IPS-18a (cell line): ENCODE data around the gene TPRG1L.
"Not testable (repeated sequence)": the region's sequence is repeated elsewhere in the genome, so short reads cannot be mapped to it uniquely, and the experiment has no call there.

ENCODE experiments used
- H3K27ac ChIP-seq: one replicate; pipeline ENCODE4 v1.5.1; 2013; ENCODE audit warnings: low read length
- H3K27me3 ChIP-seq: one replicate; pipeline ENCODE4 v1.6.1; 2013; ENCODE audit warnings: mild to moderate bottlenecking, low read length; ENCODE audit not compliant: control insufficient read depth, insufficient read depth
- H3K36me3 ChIP-seq: one replicate; pipeline ENCODE4 v1.6.1; 2013; ENCODE audit warnings: low read depth, low read length; ENCODE audit not compliant: control insufficient read depth
- H3K4me1 ChIP-seq: one replicate; pipeline ENCODE4 v1.6.1; 2013; ENCODE audit warnings: low read depth, low read length; ENCODE audit not compliant: control insufficient read depth
- H3K4me3 ChIP-seq: one replicate; pipeline ENCODE4 v1.5.1; 2013; ENCODE audit warnings: low read length
- H3K9ac ChIP-seq: one replicate; pipeline ENCODE4 v1.6.1; 2013; ENCODE audit warnings: mild to moderate bottlenecking, low read length, moderate library complexity
- H3K9me3 ChIP-seq: one replicate; pipeline ENCODE4 v1.6.1; 2013; ENCODE audit warnings: low read depth, low read length; ENCODE audit not compliant: control insufficient read depth

Gene TPRG1L

GRCh38 chr1:3624200-3625136 is at the start of gene TPRG1L:
Gene TPRG1L, plus strand, starts transcription at chr1:3625015. Its CDS starts 58 bp downstream, at chr1:3625073.
- no peaks in the 10 kb centered on the region for H3K9me3 ChIP-seq
- no peaks in the 10 kb centered on the region for H3K4me1 ChIP-seq
- peaks cover 8% of the 10 kb centered on the region for H3K36me3 ChIP-seq
- peak within 1 kb of the TSS; percentile 50 for H3K9ac ChIP-seq
- H3K27me3 ChIP-seq: peaks cover 26% of the 10 kb centered on the region
- H3K4me3 ChIP-seq: peak within 1 kb of the TSS; percentile 75
- no peak within 1 kb of the TSS for H3K27ac ChIP-seq

DNA sequence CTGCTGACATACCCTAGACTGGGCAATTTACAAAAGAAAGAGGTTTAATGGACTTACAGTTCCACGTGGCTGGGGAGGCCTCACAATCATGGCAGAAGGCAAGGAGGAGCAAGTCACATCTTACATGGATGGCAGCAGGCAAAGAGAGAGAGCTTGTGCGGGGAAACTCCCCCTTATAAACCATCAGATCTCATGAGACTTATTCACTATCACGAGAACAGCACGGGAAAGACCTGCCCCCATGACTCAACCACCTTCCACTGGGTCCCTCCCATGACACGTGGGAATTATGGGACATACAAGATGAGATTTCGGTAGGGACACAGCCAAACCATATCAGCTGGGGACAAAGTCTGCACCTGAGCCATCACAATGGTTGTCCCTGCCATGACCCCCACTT is 49.3 kb upstream of the TPRG1L start:
- H3K27me3 ChIP-seq, H3K4me3 ChIP-seq, H3K9ac ChIP-seq, H3K9me3 ChIP-seq, H3K4me1 ChIP-seq, H3K27ac ChIP-seq, H3K36me3 ChIP-seq: not testable (repeated sequence)

- Histone ChIP-seq H3K27ac (no peak overlapping the region), H3K9me3 (no peaks in the 10 kb centered on the region), H3K4me1 (no peaks in the 10 kb centered on the region), H3K4me3 (no peak overlapping the region), H3K36me3 (peaks cover 2% of the 10 kb centered on the region), H3K27me3 (no peaks in the 10 kb centered on the region), H3K9ac (no peak overlapping the region)
Observed at GRCh38 chr1:3575993-3576392, 48.8 kb upstream of the TPRG1L start.

DNA sequence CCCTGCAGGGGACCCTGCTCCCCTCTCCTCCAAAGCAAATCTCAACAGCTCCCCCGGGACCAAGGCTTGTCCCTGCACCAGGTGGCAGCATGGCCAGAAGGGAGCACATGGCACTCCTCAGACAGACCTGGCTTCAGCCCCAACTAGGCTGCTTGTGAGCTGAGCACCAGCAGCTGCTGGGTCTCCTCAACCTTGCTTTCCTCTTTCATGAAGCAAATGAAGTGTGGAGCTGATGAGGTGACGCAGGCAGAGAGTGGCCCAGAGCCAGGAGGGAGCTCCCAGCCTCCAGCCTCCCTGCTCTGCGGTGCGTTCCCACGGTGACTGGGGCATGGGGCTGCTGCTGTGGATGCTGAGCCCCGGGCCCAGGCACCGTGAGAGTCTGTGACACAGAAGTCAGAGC is 47.5 kb upstream of the TPRG1L start:
- no peaks in the 10 kb centered on the region for H3K4me1 ChIP-seq
- H3K27me3 ChIP-seq: no peaks in the 10 kb centered on the region
- no peak overlapping the region for H3K27ac ChIP-seq
- no peak overlapping the region for H3K4me3 ChIP-seq
- no peaks in the 10 kb centered on the region for H3K9me3 ChIP-seq
- H3K36me3 ChIP-seq: peaks cover 2% of the 10 kb centered on the region
- no peak overlapping the region for H3K9ac ChIP-seq

DNA sequence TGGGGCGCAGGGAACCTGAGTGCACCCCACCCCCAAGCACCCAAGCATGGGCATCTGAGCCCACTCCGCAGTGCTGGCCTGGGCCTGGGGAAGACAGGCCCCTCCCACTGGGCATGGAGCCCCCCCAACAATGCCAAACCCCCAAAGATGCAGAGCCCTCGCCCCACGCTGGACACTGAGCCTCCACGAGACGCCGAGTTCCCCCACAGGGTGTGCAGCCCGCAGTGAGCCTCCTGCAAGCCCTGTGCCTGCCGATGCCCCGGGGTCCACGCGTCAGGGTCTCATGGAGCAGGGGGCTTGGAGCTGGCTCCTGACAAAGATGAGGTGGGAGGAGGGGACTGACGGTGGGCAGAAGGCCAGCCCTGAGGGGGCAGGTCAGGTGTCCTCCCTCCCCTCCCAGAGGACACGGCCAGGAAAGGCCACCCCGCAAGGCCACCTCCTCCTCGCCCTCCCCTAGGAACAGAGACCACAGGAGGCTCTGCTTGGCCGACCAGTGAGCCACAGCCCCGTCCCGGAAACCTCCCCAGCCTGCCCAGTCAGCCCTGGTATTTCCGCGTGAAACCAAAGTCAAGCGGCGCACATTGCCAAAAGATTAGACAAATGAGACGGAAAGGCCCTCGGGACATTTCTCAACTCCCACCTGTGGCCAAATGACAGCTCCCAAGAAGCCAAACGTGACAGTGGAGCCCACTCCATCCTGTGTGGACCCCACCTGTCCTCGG is 46.9 kb upstream of the TPRG1L start:
- H3K4me3 ChIP-seq: no peak overlapping the region
- no peak overlapping the region for H3K9ac ChIP-seq
- H3K36me3 ChIP-seq: no peaks in the 10 kb centered on the region
- no peaks in the 10 kb centered on the region for H3K27me3 ChIP-seq
- H3K9me3 ChIP-seq: no peaks in the 10 kb centered on the region
- H3K27ac ChIP-seq: no peak overlapping the region
- H3K4me1 ChIP-seq: no peaks in the 10 kb centered on the region

DNA sequence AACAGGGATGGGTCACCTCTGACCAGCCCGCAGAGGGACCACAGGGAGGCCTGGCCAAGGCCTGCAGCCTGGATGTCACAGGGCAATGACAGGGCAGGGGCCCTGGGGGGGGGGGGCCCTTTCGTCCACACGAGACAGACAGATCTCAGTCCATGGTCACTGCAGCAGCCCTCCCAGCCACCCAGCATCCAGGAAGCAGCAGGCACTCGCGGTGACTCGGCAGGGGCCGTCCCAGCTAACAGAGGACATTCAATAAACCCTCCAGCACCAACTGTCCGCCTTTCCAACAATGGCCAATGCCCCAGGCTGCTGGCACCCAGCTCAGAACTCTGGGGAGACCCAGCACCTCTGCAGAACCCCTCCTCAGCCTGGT is 46.4 kb upstream of the TPRG1L start:
- H3K4me3 ChIP-seq: no peak overlapping the region
- no peak overlapping the region for H3K27ac ChIP-seq
- H3K36me3 ChIP-seq: no peaks in the 10 kb centered on the region
- no peak overlapping the region for H3K9ac ChIP-seq
- H3K9me3 ChIP-seq: no peaks in the 10 kb centered on the region
- no peaks in the 10 kb centered on the region for H3K27me3 ChIP-seq
- H3K4me1 ChIP-seq: no peaks in the 10 kb centered on the region

DNA sequence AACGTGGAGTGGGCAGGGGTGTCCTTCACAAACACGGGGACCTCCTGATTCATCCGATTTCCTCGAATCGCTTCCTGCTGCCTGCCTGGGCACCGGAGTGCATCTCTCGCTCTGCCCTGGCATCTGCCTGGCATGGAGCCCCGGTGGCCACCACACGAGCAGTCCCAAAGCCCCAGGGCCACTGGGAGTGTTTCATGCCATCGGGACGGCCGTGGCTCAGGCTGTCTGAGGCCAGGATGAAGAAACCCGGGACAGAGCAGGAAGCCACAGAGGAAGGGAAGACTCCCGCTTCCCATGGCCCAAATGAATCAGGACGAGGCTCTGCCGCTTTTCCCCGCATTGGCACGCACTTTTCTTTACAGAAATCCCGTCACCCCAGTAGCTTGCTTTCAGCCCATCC is 45.9 kb upstream of the TPRG1L start:
- Histone ChIP-seq H3K27me3 (no peaks in the 10 kb centered on the region), H3K27ac (no peak overlapping the region), H3K9me3 (no peaks in the 10 kb centered on the region), H3K36me3 (no peaks in the 10 kb centered on the region), H3K4me3 (no peak overlapping the region), H3K9ac (no peak overlapping the region), H3K4me1 (no peaks in the 10 kb centered on the region)

- H3K9ac ChIP-seq: no peak overlapping the region
- H3K4me3 ChIP-seq: no peak overlapping the region
- no peaks in the 10 kb centered on the region for H3K36me3 ChIP-seq
- H3K9me3 ChIP-seq: no peaks in the 10 kb centered on the region
- no peak overlapping the region for H3K27ac ChIP-seq
- H3K27me3 ChIP-seq: no peaks in the 10 kb centered on the region
- no peaks in the 10 kb centered on the region for H3K4me1 ChIP-seq
Observed at GRCh38 chr1:3579626-3580025, 45.2 kb upstream of the TPRG1L start.

DNA sequence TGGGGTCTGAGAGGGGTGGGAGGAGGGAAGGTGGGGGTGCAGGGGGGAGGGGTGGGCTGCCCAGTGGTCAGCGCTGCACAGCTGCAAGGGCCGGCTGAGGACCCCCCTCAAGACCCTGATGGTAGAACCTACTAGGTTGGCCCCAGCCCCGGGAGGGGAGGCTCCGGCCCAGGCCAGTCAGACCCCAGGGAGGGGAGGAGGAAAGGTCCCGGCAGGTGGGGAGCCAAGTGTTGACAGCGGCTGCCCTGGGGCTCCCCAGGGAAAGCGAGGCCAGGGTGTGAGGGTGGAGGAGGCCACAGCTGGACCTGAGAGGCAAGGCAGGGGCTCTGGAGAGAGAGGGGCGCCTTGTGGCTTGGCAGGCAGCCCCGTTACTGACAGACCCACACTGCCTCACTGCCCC is 44.6 kb upstream of the TPRG1L start:
- Histone ChIP-seq H3K36me3 (no peaks in the 10 kb centered on the region), H3K4me1 (no peaks in the 10 kb centered on the region), H3K4me3 (no peak overlapping the region), H3K27ac (no peak overlapping the region), H3K9me3 (no peaks in the 10 kb centered on the region), H3K27me3 (no peaks in the 10 kb centered on the region), H3K9ac (no peak overlapping the region)

DNA sequence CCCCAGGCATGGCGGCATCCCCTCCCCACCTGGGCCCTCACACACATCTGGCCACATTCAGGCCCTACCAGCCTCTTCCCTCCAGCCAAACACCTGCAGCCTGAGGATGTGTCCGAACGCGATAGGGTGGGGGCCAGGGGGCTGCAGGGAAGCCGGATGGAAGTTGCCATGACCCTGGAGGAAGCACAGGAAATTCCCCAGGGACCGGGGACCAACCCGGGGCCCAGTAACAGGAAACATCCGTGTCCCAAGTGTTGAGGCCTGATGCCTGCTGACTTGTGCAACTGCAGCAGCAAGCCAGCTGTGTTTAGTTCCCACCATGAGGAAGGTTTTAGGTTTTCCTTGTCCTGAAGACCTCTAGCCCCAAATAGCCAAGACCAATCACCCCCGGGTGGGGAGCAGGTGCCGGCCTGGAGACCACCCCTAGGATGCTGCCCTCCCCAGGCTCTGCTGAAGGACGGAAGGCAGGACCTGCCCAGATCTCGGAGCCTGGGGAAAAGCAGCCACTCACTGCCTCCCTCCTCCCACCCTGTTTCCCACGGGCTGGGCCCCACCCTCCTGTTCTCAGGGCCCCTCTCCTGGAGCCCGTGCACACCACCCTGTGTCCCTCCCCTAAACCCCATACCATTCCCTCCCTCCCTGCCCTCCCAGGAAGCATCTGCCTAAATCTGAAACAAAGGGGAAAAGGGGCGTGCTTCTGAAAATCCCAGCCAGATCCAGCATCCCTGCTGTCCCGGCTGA is 43.3 kb upstream of the TPRG1L start:
- Histone ChIP-seq H3K27ac (no peak overlapping the region), H3K9ac (no peak overlapping the region), H3K36me3 (no peaks in the 10 kb centered on the region), H3K9me3 (no peaks in the 10 kb centered on the region), H3K27me3 (no peaks in the 10 kb centered on the region), H3K4me3 (no peak overlapping the region), H3K4me1 (no peaks in the 10 kb centered on the region)

GRCh38 chr1:3583751-3584150 is 41.1 kb upstream of the TPRG1L start:
- H3K9me3 ChIP-seq, H3K27ac ChIP-seq, H3K4me1 ChIP-seq, H3K36me3 ChIP-seq, H3K9ac ChIP-seq, H3K4me3 ChIP-seq, H3K27me3 ChIP-seq: not testable (repeated sequence)
